Fibroblast of skin of back (primary cell): ENCODE data around the gene DPCD. TPM values are rescaled to one million over a fixed set of nuclear protein-coding genes. Genes with fewer than 3 reads are reported as not detected.

Experiments
- DNase-seq: peaks from one replicate; pipeline ENCODE4 v3.0.0-alpha.2; 2013
- polyA plus RNA-seq, 2 experiments: library from polyadenylated mRNA; unstranded; fragments of 120-200 nt; gene quantifications; one replicate each; pipeline ENCODE4 v1.2.1, GENCODE V29; 2013; ENCODE audit not compliant: insufficient read length in 2 of 2

Gene DPCD
- polyA plus RNA-seq (2013, experiment 1 of 2; ENCODE audit: insufficient read length) = 35.4 TPM
- 33.2 TPM for polyA plus RNA-seq (2013, experiment 2 of 2; ENCODE audit: insufficient read length)

GRCh38 chr10:101587725-101588653, at the start of gene DPCD, which contains the start of gene POLL:
TSS of gene DPCD (plus strand) at chr10:101588321. CDS start at chr10:101588337, 16 bp downstream.
TSS of gene POLL (minus strand) at chr10:101588257. CDS start at chr10:101587360, 897 bp downstream.
- peak; percentile 96 for DNase-seq

- DNase-seq = no peak
These were observed 49.7 kb upstream of the DPCD start for GRCh38 chr10:101538446-101538845.

- no peak for DNase-seq
These were observed 42.2 kb upstream of the DPCD start for GRCh38 chr10:101545898-101546297.

GRCh38 chr10:101550965-101551364, 37.2 kb upstream of the DPCD start:
- DNase-seq = no peak

DNA sequence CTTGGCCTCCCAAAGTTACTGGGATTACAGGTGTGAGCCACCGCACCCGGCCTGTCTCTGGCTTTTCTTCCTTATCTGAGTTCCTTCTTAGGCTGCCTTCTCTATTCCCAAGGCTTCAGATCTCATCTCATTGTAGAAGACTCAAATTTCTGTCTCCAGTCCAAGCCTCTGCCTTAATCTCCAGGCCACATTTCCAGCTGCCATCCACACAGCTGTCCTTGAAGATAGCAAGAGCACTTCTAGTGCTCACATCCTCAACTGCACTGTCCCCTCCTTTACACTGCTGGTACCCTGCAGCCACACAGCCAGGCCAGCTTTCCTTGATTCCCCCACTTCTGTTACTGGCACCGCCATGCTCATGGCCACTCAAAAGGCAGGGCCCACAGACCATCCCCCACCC, 35.7 kb upstream of the DPCD start:
- no peak for DNase-seq

GRCh38 chr10:101557541-101557940, 30.6 kb upstream of the DPCD start:
- DNase-seq = no peak

GRCh38 chr10:101558204-101558603, 29.9 kb upstream of the DPCD start:
- peak; percentile 9 for DNase-seq

DNA sequence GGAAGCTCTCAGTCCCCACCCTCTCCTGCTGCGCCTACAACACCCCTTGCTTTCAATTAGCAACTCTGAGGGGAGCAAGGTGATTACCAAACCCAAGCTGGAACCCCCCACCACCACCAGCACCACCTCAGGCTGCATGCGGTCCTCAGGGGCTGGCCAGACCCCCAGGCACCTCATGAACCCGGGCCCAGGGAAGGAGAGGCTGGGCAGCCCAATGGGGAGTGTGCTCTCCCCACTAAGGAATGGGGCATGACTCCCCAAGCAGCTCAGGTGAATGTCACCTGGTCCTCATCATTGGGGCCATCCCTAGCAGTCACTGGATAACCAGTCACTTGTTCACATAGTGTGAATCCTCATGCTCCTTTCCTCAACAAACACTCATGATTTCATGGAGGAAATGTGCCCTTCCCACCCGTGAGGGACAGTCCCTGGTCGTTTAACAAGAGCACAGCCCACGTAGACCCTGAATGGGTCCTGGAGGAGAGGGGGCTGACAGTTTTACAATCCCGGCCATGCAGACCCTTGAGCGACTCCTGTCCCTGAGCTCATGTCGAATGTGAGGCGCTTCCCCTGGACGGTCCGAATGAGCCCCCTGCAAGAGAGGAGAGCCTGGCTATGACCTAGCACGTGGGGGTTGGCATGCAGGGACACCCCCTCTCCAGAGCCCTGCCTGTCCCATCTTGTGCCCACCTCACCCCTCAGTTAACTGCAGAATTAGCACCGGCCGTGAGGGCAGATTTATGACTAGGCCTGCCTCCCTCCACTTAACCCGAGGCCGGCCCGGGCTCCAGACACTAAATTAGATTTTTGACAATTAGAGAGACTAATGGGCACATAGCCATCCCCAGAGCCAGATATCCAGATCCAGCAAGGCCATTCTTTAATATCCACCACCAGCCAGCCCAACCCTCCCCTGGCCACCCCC, 29.2 kb upstream of the DPCD start:
- no peak for DNase-seq

DNA sequence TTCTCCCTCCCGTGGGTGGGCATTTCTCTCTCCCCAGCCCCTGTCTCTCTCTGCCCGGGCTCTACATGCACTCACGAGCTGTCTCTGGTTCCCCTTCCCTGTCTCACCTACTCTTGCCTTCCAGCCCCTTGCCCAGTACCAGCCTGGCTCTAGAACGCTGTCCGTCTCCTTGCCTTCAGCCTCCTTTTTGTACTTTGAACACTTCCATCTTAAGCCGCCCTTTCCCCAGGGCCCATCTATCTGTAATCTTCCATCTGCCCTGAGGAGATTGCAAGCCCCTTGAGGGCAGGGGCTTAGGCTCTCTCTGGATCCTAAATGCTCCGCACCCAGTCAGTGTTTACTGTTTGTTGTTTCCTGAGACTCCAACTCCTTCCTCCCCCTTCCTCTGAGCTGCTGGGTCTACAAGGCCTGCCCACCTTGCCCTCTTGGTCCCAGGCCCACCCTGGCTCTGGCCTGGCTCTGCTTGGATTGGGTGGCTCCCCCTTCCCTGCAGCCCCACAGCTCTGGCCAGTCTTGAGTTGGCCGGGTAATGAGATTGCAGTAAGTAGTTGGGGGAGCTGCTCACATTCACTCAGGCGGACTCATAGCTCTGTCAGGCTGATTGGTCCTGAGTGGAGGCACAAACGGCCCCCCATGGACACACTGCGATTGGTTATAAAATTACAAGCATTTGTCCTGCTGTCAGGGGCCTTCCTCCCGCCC, 28.4 kb upstream of the DPCD start:
- no peak for DNase-seq

- no peak for DNase-seq
These were observed 27.6 kb upstream of the DPCD start for GRCh38 chr10:101560298-101561067.

DNA sequence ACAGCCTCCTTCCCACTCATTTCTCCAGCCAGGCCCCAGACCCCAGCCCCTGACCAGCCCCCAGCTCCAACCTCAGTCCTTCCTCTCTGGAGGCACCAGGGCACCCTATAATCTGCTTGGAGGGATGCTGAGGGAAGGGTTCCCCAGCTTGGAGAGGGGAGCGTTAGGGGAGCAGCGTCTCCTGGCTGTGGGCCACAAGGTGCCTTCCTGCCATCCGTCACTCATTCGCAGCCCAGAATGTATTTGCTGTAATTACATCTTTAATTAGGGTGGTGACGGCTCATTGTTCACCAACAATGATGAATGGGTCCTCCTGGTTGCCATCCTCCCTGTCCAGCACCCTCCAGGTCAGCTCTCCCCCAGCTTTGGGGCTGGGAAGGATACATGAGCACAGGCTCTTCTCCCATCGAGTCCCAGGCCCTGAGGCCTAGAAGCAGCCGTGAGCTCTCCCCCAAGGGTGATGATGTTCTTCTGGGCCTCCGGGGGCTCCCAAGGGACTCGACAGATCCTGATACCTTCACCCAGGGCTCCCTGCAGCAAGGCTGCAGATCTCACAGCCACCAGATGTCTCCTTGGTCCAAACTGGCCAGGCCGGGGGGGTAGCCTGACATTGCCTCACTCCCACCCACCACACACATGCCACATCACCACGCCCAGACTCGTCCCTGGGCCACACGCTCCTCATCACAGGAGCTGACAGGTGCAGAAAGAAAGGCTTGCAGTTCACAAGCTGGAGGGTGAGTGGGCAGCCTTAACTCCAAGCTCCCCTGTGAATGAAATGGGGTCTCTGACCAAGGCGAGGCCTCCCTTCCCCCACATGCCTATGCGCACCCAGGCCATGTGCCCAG, 26.8 kb upstream of the DPCD start:
- DNase-seq = no peak

- DNase-seq = no peak
These were observed 25.9 kb upstream of the DPCD start for GRCh38 chr10:101562231-101562630.

DNA sequence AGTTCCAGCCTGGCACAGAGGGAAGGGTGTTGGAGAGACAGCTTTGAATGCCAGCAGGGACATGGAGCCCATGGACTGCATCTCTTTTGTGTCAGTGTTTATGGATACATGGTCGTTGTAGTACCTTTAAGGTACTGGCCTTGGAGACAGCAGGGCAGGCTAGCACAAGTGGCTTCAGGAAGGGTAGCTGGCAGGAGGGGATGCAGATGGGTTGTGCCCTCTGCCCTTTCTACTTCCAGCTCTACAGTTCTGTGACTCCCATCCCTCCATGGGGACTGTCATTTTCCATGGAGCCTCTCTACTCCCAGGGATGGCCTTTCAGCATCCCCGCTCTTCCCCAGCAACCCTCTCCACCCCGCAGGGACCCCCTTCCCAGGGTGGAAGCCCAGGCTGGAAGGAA, 25.1 kb upstream of the DPCD start:
- no peak for DNase-seq

DNA sequence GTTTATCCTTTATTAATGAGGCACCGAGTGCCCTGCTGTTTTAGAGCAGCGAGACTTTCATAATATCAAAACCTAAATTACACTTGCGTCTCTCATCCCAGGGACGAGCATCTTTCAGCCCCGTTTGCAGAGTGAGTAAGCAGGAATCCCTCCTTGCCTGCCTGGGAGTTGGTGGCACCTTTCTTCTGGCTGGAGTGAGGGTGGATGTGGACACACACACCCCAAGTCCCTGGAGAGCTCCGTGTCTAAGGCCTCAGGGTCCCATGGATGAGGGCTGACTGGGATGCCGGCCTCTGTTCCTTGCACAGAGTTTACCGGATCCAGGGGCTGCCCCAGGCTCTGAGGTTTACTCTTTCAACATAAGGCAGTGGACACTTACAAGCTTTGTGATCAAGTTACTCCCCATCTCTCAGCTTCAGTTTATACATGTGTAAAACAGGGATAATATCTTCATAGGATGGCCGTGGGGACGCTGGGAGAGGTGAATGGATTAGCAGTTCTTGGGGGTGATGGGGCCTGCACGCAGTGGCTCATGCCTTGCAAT, 24.6 kb upstream of the DPCD start:
- DNase-seq = no peak

GRCh38 chr10:101564490-101564991, 23.6 kb upstream of the DPCD start:
- DNase-seq = no peak

DNA sequence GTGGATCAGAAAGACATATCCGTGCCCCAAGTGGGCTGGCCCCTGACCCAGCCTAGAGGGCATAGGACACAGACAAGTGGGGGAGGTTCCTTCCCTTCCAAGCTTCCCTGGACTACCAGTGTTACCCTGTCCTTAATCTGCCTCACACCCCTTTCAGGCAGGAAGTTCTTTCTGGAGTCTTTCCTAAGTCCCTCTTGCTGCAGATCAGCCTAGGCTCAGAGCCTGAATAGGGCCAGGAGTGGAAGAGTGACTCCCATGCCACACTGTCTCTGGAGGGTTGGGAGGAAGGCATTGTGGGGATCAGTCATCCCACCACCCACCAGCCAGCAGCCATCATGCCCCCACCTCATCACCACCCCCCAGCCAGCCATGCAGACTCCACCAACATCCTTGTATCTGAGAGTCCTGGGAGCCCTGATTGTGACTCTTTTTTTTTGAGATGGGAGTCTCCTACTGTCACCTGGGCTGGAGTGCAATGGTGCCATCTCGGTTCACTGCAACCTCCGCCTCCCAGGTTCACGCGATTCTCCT, 22.7 kb upstream of the DPCD start:
- DNase-seq = no peak

- DNase-seq = peak; percentile 12
These were observed 22.2 kb upstream of the DPCD start for GRCh38 chr10:101565936-101566332.

DNA sequence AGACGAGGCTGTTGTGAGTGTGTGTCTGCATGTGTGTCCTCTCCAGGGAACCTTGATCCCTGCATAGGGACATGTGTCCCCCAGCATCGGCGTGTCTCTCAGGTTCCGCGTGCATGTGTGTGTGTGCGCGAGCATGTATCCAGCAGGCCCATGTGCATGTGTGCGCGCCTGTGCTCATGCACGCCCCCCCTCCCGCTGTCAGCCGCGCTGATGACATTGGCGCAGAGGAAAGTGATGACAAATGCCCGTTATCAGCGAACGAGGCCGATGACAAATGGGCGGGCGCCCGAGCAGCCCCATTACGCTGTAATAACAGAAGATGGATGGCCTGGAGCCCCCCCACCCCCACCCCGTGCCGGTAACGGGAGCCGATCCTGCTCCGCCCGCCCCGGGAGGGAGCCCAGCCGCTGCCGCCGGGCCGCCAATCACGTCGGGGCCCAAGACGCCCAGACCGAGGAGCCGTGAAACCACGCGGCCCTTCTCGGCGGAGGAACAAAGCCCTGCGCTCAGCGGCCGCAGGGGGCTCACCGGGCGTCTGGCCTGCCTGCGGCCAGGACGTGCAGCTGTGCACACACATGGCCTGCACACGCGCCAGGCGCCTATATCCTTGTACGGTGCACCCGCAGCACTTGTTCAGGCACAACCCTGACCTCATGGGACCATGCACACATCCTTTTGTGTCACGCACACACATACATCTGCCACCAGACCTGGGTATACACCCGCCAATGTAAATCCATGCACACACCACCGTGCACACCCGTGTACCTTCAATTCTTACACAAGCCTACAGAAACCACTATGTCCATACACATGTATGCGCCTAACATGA, 21.6 kb upstream of the DPCD start:
- DNase-seq = peak; percentile 38
